HCT116 (cell line): Measurements from ENCODE around the gene TAF11L3. TPM values are rescaled to one million over a fixed set of nuclear protein-coding genes. Genes with fewer than 3 reads are reported as not detected.
"Not testable (repeated sequence)": the region's sequence is repeated elsewhere in the genome, so short reads cannot be mapped to it uniquely, and the experiment has no call there.

Source experiments
- ATAC-seq: fragments of 200-7000 bp; cut with Tn5 transposase; 2 replicates; pipeline ENCODE4 v1.9.1; 2020; ENCODE audit warnings: mild to moderate bottlenecking, moderate library complexity
- BruUV-seq: library from RNA; stranded (reverse); fragments of 400-500 nt; replicated peaks from 2 replicates; lab custom pipeline; 2021; lab: Mats Ljungman, UMichigan
- CTCF ChIA-PET: fragments of 300-600 bp; sonication (Branson Sonifier 250); formaldehyde crosslinking; loops from one replicate; lab custom pipeline; 2021; ENCODE audit warnings: antibody characterized with exemption; lab: Charles Lee
- POLR2A ChIA-PET: fragments of 300-600, 350-600 bp; sonication (Branson Sonifier 250); formaldehyde crosslinking; loops from one replicate; lab custom pipeline; 2021; ENCODE audit warnings: antibody characterized with exemption; lab: Charles Lee
- RAD21 ChIA-PET, 2 experiments: fragments of 300-600 bp; sonication (Branson Sonifier 250); formaldehyde crosslinking; loops; one replicate each; lab custom pipeline; 2023; ENCODE audit warnings: low total read pairs in 2 of 2; ENCODE audit not compliant: uncharacterized antibody in 2 of 2, unreplicated experiment in 2 of 2, low non-redundant PET in 1 of 2; lab: Charles Lee
- DNase-seq: peaks from one replicate; pipeline ENCODE4 v3.0.0-alpha.2; 2010; ENCODE audit warnings: low read depth, low spot score
- H2AFZ ChIP-seq: fragments of 200-600 bp; shearing (Covaris generic), sonication (generic); 2 replicates; pipeline ENCODE4 v1.6.1; 2017; ENCODE audit warnings: low read depth, mixed run types, mixed read lengths, antibody characterized with exemption, low read length; ENCODE audit not compliant: poor library complexity, severe bottlenecking
- H3K27ac ChIP-seq: 2 replicates; pipeline ENCODE4 v1.5.1; 2012; ENCODE audit warnings: low read depth, low read length
- H3K27me3 ChIP-seq: fragments of 200-600 bp; sonication (generic); 2 replicates; pipeline ENCODE4 v1.6.1; 2016; ENCODE audit warnings: mixed run types, low read length, mixed read lengths; ENCODE audit not compliant: insufficient read depth
- H3K36me3 ChIP-seq, 2 experiments: fragments of 200-500 bp in 1 of 2; fragments of 200-600 bp in 1 of 2; sonication (Bioruptor generic) in 1 of 2; sonication (generic) in 1 of 2; 2 replicates each; pipeline versions ENCODE4 v1.5.1 to v1.6.1; 2014 to 2016; ENCODE audit warnings: low read length in 2 of 2, inconsistent platforms in 1 of 2, mixed read lengths in 1 of 2, mixed run types in 1 of 2; ENCODE audit not compliant: insufficient read depth in 2 of 2, control insufficient read depth in 1 of 2
- H3K4me1 ChIP-seq, 2 experiments: fragments of 200-600 bp in 1 of 2; sonication (generic) in 1 of 2; 2 replicates each; pipeline versions ENCODE4 v1.5.1 to v1.6.1; 2012 to 2017; ENCODE audit warnings: low read length in 2 of 2, inconsistent platforms in 1 of 2, mild to moderate bottlenecking in 1 of 2, mixed read lengths in 1 of 2, mixed run types in 1 of 2, moderate library complexity in 1 of 2; ENCODE audit not compliant: insufficient read depth in 2 of 2, control insufficient read depth in 1 of 2
- H3K4me2 ChIP-seq: fragments of 200-600 bp; sonication (generic); 2 replicates; pipeline ENCODE4 v1.6.1; 2017; ENCODE audit warnings: mixed run types, low read length, mixed read lengths
- H3K4me3 ChIP-seq, 2 experiments: fragments of 200-600 bp in 1 of 2; sonication (generic) in 1 of 2; replicated peaks in 1 of 2; 2 replicates each; pipeline ENCODE4 v1.5.1; 2011 to 2016; ENCODE audit warnings: low read length in 2 of 2, control low read depth in 1 of 2, low read depth in 1 of 2, mild to moderate bottlenecking in 1 of 2, mixed read lengths in 1 of 2, mixed run types in 1 of 2
- H3K79me2 ChIP-seq: fragments of 200-600 bp; sonication (generic); 2 replicates; pipeline ENCODE4 v1.6.1; 2017; ENCODE audit warnings: mild to moderate bottlenecking, mixed run types, low read length, moderate library complexity, mixed read lengths; ENCODE audit not compliant: insufficient read depth
- H3K9ac ChIP-seq: fragments of 200-600 bp; sonication (generic); 2 replicates; pipeline ENCODE4 v1.6.1; 2016; ENCODE audit warnings: low read length, mixed read lengths
- H3K9me2 ChIP-seq: fragments of 200-600 bp; sonication (generic), shearing (Covaris generic); 2 replicates; pipeline ENCODE4 v1.6.1; 2017; ENCODE audit warnings: mixed run types, mild to moderate bottlenecking, moderate library complexity; ENCODE audit not compliant: insufficient read depth
- H3K9me3 ChIP-seq, 2 experiments: fragments of 200-500 bp in 1 of 2; fragments of 200-600 bp in 1 of 2; sonication (Bioruptor generic) in 1 of 2; sonication (generic) in 1 of 2; 2 replicates each; pipeline ENCODE4 v1.6.1; 2014 to 2017; ENCODE audit warnings: low read length in 2 of 2, mixed read lengths in 2 of 2, inconsistent platforms in 1 of 2, low read depth in 1 of 2, mild to moderate bottlenecking in 1 of 2, mixed run types in 1 of 2, moderate library complexity in 1 of 2; ENCODE audit not compliant: control insufficient read depth in 1 of 2, insufficient read depth in 1 of 2
- H4K20me1 ChIP-seq: fragments of 200-600 bp; sonication (generic), shearing (Covaris generic); 2 replicates; pipeline ENCODE4 v1.6.1; 2017; ENCODE audit warnings: mixed run types, mild to moderate bottlenecking, moderate library complexity; ENCODE audit not compliant: insufficient read depth
- intact Hi-C: fragments of 100-400 bp; cut with micrococcal nuclease; formaldehyde crosslinking; loops from 2 replicates; pipeline ENCODE4 v1.10.0; 2022
- total RNA-seq: library from RNA; stranded (reverse); gene quantifications from one replicate; pipeline ENCODE4 v1.2.1, GENCODE V29; 2021; ENCODE audit not compliant: unreplicated experiment

Gene TAF11L3
- total RNA-seq, 1 experiment from 2014 or later, result not detected

GRCh38 chr5:17528369-17528768 lies 10.2 kb downstream of the TAF11L3 start, which contains the start of gene TAF11L6:
Gene TAF11L6, plus strand, starts transcription at chr5:17528669.
- ATAC-seq, H3K4me1 ChIP-seq, H3K27ac ChIP-seq, H3K9me3 ChIP-seq, H3K9me2 ChIP-seq, H3K27me3 ChIP-seq, H4K20me1 ChIP-seq, CTCF ChIA-PET, BruUV-seq, POLR2A ChIA-PET, H3K36me3 ChIP-seq, H2AFZ ChIP-seq, intact Hi-C loops, RAD21 ChIA-PET, H3K9ac ChIP-seq, DNase-seq, H3K4me3 ChIP-seq, H3K4me2 ChIP-seq, H3K79me2 ChIP-seq: not testable (repeated sequence)

Other genes starting within 250 kb of the TAF11L3 start
- not detected for gene TAF11L2, start 20.1 kb upstream of the TAF11L3 start, total RNA-seq
- not detected for gene TAF11L4, start 3.4 kb downstream of the TAF11L3 start, total RNA-seq
- not detected for gene TAF11L5, start 6.9 kb downstream of the TAF11L3 start, total RNA-seq
- gene TAF11L6, start 10.3 kb downstream of the TAF11L3 start, total RNA-seq, result not detected
- gene TAF11L7, start 67.4 kb downstream of the TAF11L3 start, total RNA-seq, result not detected
- gene TAF11L8, start 72.6 kb downstream of the TAF11L3 start, total RNA-seq, result not detected
- gene TAF11L9, start 76.0 kb downstream of the TAF11L3 start, total RNA-seq, result not detected
- not detected for gene TAF11L10, start 79.5 kb downstream of the TAF11L3 start, total RNA-seq
- not detected for gene TAF11L11, start 85.8 kb downstream of the TAF11L3 start, total RNA-seq
- gene TAF11L12, start 92.0 kb downstream of the TAF11L3 start, total RNA-seq, result not detected
- gene TAF11L13, start 113.7 kb downstream of the TAF11L3 start, total RNA-seq, result not detected
- gene TAF11L14, start 116.1 kb downstream of the TAF11L3 start, total RNA-seq, result not detected